ENCODE data around the gene PXMP4. TPM values are rescaled to one million over a fixed set of nuclear protein-coding genes. Genes with fewer than 3 reads are reported as not detected.
A peak's percentile ranks its signal among the peaks of the same experiment; 100 is the strongest.

Gene PXMP4
- total RNA-seq, 4 donors from 2014 or later, result 3.4 to 11.7 (median 7.6) TPM

- Histone ChIP-seq H3K36me3 (peaks cover 0 to 28% (median 0%) of the 10 kb centered on the region in 3 donors), H3K4me1 (peaks cover 28 to 79% (median 29%) of the 10 kb centered on the region in 3 donors), H3K27me3 (no peaks in the 10 kb centered on the region), H3K9me3 (no peaks in the 10 kb centered on the region), H3K27ac (peak overlapping the region; percentile 81 to 94 (median 88)), H3K4me3 (peak overlapping the region; percentile 61 to 87 (median 69))
- intact Hi-C loops (cut with DNase I), result no loop called here
- no peak for DNase-seq
- no peak for TF ChIP-seq POLR2A (IDR thresholded peaks at IDR 0.05)
- TF ChIP-seq, protein P1, sequence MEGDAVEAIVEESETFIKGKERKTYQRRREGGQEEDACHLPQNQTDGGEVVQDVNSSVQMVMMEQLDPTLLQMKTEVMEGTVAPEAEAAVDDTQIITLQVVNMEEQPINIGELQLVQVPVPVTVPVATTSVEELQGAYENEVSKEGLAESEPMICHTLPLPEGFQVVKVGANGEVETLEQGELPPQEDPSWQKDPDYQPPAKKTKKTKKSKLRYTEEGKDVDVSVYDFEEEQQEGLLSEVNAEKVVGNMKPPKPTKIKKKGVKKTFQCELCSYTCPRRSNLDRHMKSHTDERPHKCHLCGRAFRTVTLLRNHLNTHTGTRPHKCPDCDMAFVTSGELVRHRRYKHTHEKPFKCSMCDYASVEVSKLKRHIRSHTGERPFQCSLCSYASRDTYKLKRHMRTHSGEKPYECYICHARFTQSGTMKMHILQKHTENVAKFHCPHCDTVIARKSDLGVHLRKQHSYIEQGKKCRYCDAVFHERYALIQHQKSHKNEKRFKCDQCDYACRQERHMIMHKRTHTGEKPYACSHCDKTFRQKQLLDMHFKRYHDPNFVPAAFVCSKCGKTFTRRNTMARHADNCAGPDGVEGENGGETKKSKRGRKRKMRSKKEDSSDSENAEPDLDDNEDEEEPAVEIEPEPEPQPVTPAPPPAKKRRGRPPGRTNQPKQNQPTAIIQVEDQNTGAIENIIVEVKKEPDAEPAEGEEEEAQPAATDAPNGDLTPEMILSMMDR (IDR thresholded peaks at IDR 0.05), result no peak
- 12 to 60% methylated on average over 5 to 19 of the region's 29 CpGs for WGBS, 2 donors
These were observed 46.5 kb downstream of the PXMP4 start for GRCh38 chr20:33673410-33674293.

GRCh38 chr20:33673114-33673409 is 47.0 kb downstream of the PXMP4 start:
- H3K27me3 ChIP-seq, result no peaks in the 10 kb centered on the region
- peaks cover 0 to 28% (median 0%) of the 10 kb centered on the region in 3 donors for H3K36me3 ChIP-seq
- no peak for TF ChIP-seq POLR2A (IDR thresholded peaks at IDR 0.05)
- TF ChIP-seq, protein P1 (IDR thresholded peaks at IDR 0.05), result no peak
- no peaks in the 10 kb centered on the region for H3K9me3 ChIP-seq
- intact Hi-C loops (cut with DNase I), result no loop called here
- H3K27ac ChIP-seq, result peak overlapping the region; percentile 81 to 94 (median 88)
- peaks cover 34 to 85% (median 34%) of the 10 kb centered on the region in 3 donors for H3K4me1 ChIP-seq
- H3K4me3 ChIP-seq, result peak overlapping the region in 3 of 4 donors; percentile 61 to 87 (median 74)
- DNase-seq, result no peak
- WGBS, 2 donors, result 73 to 86% methylated on average over 3 of the region's 4 CpGs

DNA sequence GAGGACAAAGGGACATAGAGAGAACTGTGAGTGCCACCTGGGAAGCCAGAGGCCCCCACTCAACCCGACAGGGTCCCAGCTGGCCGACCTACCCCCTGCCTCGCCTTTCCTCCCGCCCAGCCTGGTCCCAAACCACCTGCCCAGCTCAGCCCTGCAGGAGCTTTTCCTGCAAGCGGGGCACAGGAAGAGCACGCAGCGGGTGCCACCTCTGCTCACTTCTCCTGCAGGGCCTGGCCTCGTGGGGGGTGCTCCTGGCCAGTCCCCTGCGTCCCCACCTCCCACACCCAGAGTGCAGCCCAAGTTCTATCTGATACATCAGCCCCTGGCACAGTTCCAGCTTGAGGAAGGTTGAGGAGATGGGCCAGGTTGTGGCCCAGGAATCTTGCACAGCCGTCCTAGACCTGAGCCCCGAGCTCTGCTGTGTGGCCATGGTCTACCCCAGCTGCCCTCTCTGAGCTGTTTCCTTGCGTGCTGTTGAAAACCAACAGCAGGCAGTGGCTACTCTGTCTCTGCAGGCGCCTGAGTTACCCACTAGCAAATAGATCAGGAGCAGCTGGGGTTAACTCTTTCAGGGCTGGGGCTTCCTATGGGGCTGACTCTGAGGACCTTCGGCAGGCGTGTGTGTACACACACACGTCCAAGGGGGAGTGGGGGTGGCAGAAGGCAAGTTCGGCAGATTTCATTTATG is 47.5 kb downstream of the PXMP4 start:
- intact Hi-C loops (cut with DNase I), result no loop called here
- Histone ChIP-seq H3K4me3 (peak overlapping the region in 3 of 4 donors; percentile 61 to 87 (median 74)), H3K27ac (peak overlapping the region in 3 of 4 donors; percentile 81 to 94 (median 91)), H3K36me3 (peaks cover 0 to 28% (median 0%) of the 10 kb centered on the region in 3 donors), H3K4me1 (peaks cover 38 to 87% (median 39%) of the 10 kb centered on the region in 3 donors), H3K27me3 (no peaks in the 10 kb centered on the region), H3K9me3 (no peaks in the 10 kb centered on the region)
- no peak for DNase-seq
- TF ChIP-seq, protein P1 (IDR thresholded peaks at IDR 0.05), result no peak
- no peak for TF ChIP-seq POLR2A (IDR thresholded peaks at IDR 0.05)
- 57 to 60% methylated on average over 3 to 8 of the region's 17 CpGs for WGBS, 2 donors

GRCh38 chr20:33671573-33672288 is 48.4 kb downstream of the PXMP4 start:
- no peak for DNase-seq
- Histone ChIP-seq H3K4me1 (peaks cover 40 to 87% (median 46%) of the 10 kb centered on the region in 3 donors), H3K27ac (no peak overlapping the region), H3K9me3 (no peaks in the 10 kb centered on the region), H3K27me3 (no peaks in the 10 kb centered on the region), H3K4me3 (no peak overlapping the region), H3K36me3 (peaks cover 0 to 28% (median 0%) of the 10 kb centered on the region in 3 donors)
- TF ChIP-seq, protein P1 (IDR thresholded peaks at IDR 0.05), result no peak
- no peak for TF ChIP-seq POLR2A (IDR thresholded peaks at IDR 0.05)
- 81 to 84% methylated on average over 3 to 6 of the region's 8 CpGs for WGBS, 2 donors
- intact Hi-C loops (cut with DNase I), result no loop called here

All from esophagus squamous epithelium (tissue), 5 donors.